ENCODE data around the gene THSD4.

THSD4 gene

GRCh38 chr15:71752128-71752527 lies 636.9 kb downstream of the THSD4 start:
- no peak for DNase-seq (ENCODE audit: low read depth in 2 of 2)

- DNase-seq (ENCODE audit: low read depth in 2 of 2), result no peak
Measured at GRCh38 chr15:71752604-71753289, 637.5 kb downstream of the THSD4 start.

- no peak for DNase-seq (ENCODE audit: low read depth in 2 of 2)
Measured at GRCh38 chr15:71753346-71753745, 638.1 kb downstream of the THSD4 start.

GRCh38 chr15:71754660-71755059 lies 639.4 kb downstream of the THSD4 start:
- DNase-seq (ENCODE audit: low read depth in 2 of 2), result no peak

GRCh38 chr15:71755092-71755970 lies 640.1 kb downstream of the THSD4 start:
- DNase-seq (ENCODE audit: low read depth in 2 of 2), result no peak

- no peak for DNase-seq (ENCODE audit: low read depth in 2 of 2)
Measured at GRCh38 chr15:71756599-71757352, 641.5 kb downstream of the THSD4 start.

- no peak for DNase-seq (ENCODE audit: low read depth in 2 of 2)
Measured at GRCh38 chr15:71757741-71758530, 642.7 kb downstream of the THSD4 start.

GRCh38 chr15:71758711-71759110 lies 643.4 kb downstream of the THSD4 start:
- DNase-seq (ENCODE audit: low read depth in 2 of 2), result no peak

GRCh38 chr15:71760852-71761251 lies 645.6 kb downstream of the THSD4 start:
- no peak for DNase-seq (ENCODE audit: low read depth in 2 of 2)

GRCh38 chr15:71761649-71762048 lies 646.4 kb downstream of the THSD4 start:
- DNase-seq (ENCODE audit: low read depth in 2 of 2), result no peak

- DNase-seq (ENCODE audit: low read depth in 2 of 2), result no peak
Measured at GRCh38 chr15:71768184-71768583, 652.9 kb downstream of the THSD4 start.

- no peak for DNase-seq (ENCODE audit: low read depth in 2 of 2)
Measured at GRCh38 chr15:71773206-71773859, 658.1 kb downstream of the THSD4 start.

GRCh38 chr15:71775856-71776255 lies 660.6 kb downstream of the THSD4 start:
- no peak for DNase-seq (ENCODE audit: low read depth in 2 of 2)

GRCh38 chr15:71776304-71776703 lies 661.0 kb downstream of the THSD4 start:
- DNase-seq (ENCODE audit: low read depth in 2 of 2), result no peak

GRCh38 chr15:71777216-71777943 lies 662.1 kb downstream of the THSD4 start:
- DNase-seq (ENCODE audit: low read depth in 2 of 2), result no peak

GRCh38 chr15:71779073-71779797 lies 664.0 kb downstream of the THSD4 start:
- no peak for DNase-seq (ENCODE audit: low read depth in 2 of 2)

- no peak for DNase-seq (ENCODE audit: low read depth in 2 of 2)
Measured at GRCh38 chr15:71780115-71780976, 665.1 kb downstream of the THSD4 start.

GRCh38 chr15:71781179-71781964 lies 666.1 kb downstream of the THSD4 start:
- no peak for DNase-seq (ENCODE audit: low read depth in 2 of 2)

Data from stimulated activated CD4-positive, alpha-beta T cell treated with anti-CD3 and anti-CD28 coated beads, Interleukin-1b, Interleukin-23, amount 100 ng/mL, for 1 hour (primary cell).